Measurements from ENCODE around the gene KCNQ1.

Gene KCNQ1

DNA sequence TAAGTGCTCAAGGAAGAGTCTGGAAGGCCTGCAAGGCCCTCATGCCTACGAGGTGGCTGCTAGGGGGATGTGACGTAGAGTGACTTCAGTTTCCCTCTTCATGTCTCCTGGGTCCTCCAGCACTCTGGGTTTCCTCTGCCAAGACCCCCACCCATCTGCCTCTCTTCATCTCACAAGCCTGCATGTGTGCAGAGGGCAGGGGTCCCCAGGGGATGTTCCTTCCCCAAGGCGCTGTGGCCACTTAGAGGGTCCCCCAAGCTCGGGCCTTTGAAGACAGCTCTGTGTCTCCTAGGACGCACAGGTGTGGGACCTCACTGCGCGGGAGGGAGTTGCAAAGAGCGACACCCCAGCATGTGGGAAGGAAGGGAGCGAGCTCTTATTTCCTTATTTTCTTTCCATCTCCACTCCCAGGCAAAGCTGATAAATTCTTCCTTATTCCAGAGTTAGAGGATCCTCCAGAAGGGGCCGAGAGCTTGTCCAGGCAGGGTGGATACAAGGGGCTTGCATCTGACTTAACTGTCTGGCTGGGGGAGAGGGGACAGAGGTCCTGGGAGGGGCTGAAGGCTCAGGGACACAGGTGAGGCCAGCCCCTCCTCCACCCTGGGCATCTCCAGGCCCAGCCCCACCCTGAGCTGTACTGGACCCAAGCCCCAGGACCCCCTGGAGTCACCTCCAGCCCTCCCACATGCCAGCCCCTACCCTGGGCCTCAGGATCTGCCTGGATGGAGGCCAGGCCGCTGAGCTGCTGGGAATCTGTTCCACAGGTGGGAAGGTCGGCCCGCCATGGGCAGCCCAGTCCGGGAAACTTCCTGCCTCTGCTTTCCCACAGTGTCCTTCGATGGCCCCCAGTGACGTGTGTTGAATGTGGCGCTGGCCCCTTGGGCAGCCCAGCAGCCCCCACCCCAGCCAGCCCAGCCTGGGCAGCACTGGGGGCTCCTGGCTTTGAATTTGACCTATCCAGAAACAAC lies 314.7 kb downstream of the KCNQ1 start:
- DNase-seq (ENCODE audit: low read depth in 2 of 2, low spot score in 1 of 2) = no peak

DNA sequence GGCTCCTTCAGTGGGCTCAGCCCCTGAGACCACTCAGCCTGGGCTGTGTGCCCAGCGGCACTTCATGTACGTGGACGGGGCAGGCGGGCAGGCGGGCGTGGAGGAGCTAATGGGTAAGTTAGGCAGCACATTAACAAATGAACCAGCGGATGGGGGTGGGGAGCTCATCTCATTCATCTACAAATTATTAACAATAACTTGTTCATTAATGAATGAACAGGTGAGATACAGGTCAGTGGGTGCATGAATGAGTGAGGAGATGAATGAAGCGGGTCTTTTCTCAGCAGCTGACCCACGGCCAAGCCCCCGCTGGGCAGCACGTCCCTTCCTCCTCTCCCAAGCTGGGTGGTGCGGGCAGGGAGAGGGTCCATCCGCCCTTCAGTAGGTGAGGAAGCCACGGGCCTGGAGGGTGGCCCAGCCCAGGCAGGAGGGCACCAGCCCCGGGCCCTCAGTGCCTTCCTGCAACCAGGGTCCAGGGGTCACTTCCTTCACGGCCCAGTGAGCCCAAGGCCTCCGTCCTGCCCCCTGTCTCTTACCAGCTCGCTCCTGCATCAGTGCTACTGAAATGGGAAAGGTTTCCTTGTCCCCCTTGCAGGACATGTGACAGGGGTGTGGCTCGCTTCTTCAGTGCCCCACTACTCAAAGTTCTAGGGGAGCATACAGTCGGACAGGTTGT lies 315.5 kb downstream of the KCNQ1 start:
- no peak for DNase-seq (ENCODE audit: low read depth in 2 of 2, low spot score in 1 of 2)

DNA sequence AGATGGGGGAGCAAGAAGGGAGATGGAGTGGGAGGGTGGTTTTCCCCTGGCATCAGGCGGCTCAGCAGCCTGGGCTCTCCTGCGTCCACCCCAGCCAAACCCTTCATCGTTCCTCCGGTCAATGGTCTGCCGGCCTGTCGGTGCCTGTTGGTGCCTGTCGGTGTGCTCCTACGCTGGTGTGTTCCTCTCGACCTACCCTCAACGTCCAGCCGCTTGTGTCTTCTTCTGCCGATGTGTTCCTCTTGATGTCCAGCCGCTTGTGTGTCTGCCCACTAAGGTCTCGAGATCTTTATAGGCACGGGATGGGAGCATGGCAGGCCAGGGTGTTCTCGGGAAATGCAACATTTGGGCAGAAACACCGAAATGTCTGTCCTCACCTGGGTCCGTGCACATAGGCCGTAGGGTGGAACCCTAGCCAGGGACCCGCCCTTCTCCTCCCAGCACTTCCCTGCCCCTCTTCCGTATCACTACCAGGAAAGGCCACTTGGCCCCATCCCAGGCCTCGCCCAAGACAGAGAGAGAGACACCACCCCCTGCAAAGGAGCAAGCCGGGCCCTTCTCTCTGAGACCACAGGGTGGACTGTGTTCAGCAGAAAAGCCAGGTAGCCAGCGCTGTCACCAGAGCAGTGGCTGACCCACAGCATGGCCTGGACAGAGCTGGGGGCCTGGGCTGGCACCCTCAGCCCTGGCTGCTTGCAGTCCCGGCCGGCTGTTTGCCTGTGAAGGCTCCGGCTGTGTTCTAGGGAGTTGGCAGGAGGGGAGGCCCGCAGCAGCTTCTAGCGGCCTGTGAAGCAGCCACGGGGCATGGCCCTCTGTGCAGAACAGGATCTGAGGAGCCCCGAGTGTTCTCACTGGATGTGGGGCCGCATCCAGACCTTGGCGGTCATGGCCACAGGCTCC lies 316.6 kb downstream of the KCNQ1 start:
- no peak for DNase-seq (ENCODE audit: low read depth in 2 of 2, low spot score in 1 of 2)

DNA sequence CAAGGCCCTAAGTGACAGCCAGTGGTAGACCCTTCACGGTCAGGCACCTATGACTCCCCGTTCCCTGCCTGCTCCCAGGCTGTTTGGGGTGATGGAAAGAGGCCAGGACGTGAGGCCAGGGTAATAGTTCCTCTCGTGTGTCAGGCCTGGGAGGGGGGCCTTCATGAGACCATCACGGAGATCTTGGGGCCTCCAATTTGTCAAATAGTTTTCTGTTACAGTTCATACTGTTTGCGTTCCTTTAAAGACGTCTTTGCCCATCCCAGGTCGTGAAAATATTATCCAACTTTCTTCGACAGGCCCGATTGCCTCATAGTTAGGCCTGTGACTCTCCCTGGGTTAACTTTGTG lies 317.2 kb downstream of the KCNQ1 start:
- DNase-seq (ENCODE audit: low read depth in 2 of 2, low spot score in 1 of 2) = no peak

DNA sequence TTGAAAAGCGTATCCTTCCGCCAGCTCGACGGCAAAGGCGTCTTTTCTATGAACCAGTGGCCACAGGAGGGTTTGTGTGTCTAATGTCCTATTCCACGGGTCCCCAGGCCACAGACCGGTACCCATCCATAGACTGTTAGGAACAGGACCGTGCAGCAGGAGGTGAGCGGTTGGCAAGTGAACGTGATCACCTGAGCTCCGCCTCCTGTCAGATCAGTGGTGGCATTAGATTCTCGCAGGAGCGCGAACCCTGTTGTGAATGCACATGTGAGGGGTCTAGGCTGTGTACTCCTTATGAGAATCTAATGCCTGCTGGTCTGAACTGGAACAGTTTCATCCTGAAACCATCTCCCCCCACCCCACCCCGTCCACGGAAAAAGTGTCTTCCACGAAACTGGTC lies 317.6 kb downstream of the KCNQ1 start:
- DNase-seq (ENCODE audit: low read depth in 2 of 2, low spot score in 1 of 2) = no peak

DNA sequence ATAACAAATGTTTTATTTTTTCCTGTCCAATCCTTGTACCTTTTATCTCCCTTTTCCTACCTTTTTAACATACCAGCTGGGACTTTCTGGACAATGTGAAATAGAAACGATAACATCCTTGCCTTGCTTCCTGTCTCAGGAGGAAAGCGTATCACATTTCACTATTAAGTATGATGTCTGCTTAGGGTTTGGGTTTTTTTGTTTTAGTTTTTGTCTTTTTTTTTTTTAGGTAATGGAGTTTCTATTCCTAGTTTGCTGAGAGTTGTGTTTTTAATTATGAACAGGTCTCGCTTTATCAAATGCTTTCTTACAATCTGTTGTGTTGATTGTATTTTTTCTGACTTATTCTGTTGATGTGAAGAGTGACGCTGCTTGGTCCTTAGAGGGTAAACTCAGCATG lies 319.2 kb downstream of the KCNQ1 start:
- DNase-seq (ENCODE audit: low read depth in 2 of 2, low spot score in 1 of 2) = no peak

DNA sequence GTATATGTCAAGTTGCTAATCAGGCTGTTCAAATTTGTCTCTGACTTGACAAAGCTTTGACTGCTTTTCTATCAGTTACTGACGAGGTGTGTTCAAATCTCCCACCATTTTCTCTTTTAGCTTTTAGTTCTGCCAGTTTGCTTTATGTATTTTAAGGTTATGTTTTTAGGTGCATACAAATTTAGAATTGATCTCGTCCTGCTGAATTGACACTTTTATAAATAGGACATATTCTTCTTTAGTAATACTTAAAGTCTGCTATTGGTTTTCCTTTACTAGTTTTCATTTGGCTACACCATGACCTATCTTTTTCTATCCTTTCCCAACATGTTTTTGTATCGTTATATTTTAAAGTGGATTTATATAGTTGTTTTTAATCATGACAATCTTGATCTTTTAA lies 320.7 kb downstream of the KCNQ1 start:
- DNase-seq (ENCODE audit: low read depth in 2 of 2, low spot score in 1 of 2) = no peak

DNA sequence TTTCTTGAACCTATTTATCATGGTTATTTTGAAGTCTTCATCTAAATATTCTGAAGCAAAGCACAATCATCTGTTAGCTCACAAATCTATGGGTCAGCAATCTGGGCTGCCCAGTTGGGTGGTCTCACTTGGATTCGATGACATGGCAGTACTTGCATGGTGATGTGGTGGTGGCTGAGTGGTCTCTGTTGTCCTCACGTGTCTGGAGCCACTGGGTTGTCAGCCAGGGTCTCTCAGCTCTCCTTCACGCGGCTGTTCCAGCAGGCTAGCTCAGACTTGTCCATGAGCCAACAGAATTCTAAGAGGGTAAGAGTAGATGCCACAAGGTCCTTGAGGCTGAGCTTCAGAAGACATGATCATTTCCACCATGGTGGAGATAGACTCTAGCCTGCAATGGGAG lies 321.4 kb downstream of the KCNQ1 start:
- DNase-seq (ENCODE audit: low read depth in 2 of 2, low spot score in 1 of 2) = no peak

DNA sequence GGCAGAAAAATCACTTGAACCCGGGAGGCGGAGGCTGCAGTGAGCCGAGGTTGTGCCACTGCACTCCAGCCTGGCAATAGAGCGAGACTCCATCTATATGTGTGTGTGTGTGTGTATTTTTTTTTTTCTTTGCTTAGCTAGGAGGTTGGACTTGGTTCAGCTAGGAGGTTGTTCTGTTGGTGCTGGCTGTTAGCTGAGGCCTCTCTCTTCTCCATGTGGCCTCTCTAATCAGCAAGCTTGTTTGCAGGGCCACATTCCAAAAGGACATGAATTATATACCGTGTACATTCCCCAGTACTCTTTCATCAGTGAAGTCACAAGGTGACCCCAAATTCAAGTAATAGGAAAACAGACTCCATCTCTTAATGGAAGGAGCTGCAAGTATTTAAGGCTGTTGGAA lies 322.3 kb downstream of the KCNQ1 start:
- no peak for DNase-seq (ENCODE audit: low read depth in 2 of 2, low spot score in 1 of 2)

DNA sequence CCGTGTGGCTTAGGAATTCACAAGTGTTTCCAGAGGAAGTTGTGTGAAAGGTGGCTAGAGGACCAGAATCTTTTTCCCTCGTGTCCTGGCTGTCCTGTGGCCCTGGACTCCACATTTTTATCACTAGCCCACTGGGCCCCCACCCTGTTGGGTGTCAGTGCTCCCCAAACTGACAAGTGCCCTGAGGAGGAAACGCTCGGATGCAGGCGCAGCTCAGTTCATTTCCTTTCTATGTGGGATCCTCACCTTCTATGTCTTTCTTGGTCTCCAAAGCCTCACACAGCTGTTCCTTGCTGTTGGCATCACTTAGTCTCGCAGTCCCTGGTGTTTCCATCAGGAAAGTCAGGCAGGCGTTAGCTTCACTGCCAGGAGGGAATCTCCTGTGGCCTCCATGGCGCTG lies 323.0 kb downstream of the KCNQ1 start:
- no peak for DNase-seq (ENCODE audit: low read depth in 2 of 2, low spot score in 1 of 2)

DNA sequence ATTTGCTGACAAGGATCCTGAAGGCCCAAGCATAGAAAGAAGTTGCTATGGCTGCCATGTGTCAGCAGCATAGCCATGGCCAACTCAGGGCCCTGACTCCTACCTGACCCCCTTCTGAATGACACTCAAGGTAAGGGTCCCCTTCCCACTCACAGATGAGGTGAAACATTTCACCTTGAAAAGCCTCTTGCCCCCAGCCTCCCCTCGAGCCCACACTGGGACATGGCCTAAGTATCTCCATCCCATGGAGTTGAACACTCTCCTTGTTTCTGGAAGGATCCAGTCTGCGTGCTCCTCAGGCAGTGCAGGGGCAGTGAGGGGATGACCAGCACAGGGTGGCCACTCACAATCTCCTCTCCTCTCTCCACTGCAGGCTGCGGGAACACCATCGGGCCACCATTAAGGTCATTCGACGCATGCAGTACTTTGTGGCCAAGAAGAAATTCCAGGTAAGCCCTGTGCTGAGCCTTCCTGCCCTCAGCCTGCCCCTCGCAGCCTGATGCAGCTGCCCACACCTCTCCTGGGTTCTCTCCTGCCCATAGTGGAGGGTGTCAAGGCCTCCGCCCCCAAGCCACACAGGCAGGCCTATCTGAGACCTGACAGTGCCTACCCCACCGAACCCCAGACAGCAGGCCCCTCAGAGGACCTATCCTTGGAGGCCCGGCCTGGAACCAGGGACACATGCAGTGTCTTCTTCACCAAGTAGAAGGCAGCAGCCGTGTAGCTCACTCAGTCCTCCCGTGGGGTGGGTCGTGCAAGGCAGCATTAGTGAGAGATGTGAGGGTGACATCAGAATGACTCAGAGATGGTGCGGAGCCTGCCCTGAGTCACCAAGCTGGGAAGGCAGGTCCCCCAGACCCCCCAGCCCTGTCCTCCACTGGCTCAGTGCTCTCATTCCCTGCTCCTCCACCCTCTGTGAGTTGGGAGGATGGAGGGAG lies 323.9 kb downstream of the KCNQ1 start:
- DNase-seq (ENCODE audit: low read depth in 2 of 2, low spot score in 1 of 2) = no peak

DNA sequence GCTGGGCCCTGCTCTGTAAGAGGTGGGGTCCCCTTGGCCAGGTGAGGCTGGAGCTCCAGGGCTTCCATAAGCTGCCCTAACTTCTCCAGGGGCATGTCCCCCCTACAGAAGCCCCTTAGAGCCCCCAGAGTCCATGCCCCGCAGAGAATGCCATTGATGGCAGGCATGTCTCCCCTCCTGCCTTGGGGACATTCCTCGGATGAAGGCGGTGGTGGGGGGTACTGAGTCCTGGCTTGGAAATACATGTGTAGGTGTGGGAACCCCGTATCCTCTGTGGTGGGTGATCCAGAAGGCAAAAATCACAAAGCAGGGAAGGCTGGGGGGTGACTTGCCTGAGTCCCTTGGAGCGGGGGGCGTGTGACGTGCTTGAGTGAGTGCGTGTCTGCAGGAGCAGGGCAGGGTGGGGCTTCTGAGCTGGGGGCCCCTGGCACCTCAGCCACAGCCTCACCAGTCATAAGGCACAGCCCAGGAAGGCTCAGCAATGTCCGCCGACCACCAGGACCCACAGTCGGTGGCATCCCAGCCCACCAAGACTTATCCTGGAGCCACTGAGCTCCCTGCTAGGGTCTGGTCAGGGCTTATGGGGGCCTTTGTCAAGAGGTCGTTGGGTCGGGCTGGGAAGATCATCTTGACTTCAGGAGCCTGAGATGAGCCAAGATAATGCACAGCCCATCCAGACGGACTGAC lies 324.7 kb downstream of the KCNQ1 start:
- no peak for DNase-seq (ENCODE audit: low read depth in 2 of 2, low spot score in 1 of 2)

DNA sequence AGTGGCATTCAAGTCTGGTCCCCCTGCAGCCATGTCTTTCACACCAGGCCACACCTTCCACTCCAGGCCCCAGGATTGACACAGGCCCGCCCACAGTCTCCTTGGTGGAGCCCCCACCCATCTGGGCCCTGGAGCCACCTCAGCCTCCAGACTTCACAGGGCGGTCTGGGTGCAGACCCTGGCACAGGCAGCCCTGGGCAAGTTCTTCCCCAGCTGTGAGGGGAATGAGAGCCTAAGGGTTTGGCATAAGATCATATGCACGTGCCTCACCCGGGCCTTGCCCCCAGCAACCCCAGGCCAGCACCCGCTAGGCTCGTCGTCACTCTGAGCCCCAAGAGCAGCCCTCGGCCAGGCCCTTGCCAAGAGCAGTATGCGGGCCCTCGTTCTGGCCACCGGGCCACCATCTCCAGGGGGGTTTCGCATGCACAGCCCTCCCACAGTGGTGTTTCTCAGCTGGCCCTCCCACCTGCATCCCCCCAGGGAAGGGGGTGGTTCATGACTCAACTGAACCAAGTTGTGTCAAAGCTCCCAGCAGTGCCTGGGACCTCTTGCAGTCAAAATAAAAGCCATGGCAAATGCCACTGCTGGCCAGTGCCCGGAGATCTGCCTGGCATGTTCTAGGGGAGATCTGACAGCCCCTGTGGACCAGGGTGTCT lies 325.4 kb downstream of the KCNQ1 start:
- no peak for DNase-seq (ENCODE audit: low read depth in 2 of 2, low spot score in 1 of 2)

DNA sequence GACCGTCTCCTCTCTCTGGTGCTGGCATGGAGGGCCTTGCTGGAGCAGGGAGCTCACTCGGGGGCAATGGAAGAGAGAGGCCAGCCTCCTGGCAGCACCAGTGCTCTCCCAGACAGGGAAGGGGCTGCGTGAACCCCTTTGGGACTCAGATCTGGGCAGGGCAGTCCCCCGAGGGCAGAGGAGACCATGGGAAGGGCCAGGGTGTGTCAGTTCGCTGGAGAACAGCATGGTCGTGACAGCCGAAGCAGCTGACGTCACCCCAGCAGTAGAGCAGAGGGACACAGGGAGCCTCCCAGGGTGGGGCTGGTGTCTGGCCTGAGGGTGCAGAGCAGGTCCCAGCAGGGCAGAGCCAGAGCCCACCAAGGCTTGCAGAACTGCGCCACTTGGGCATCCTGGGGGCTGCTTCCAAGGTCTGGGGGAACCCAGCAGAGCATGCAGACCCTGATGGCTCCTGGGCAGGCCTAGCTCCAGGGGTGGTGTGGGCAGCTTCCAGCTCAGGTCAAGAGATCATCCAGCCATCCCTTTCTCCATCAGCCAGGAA lies 326.0 kb downstream of the KCNQ1 start:
- DNase-seq (ENCODE audit: low read depth in 2 of 2, low spot score in 1 of 2) = no peak

DNA sequence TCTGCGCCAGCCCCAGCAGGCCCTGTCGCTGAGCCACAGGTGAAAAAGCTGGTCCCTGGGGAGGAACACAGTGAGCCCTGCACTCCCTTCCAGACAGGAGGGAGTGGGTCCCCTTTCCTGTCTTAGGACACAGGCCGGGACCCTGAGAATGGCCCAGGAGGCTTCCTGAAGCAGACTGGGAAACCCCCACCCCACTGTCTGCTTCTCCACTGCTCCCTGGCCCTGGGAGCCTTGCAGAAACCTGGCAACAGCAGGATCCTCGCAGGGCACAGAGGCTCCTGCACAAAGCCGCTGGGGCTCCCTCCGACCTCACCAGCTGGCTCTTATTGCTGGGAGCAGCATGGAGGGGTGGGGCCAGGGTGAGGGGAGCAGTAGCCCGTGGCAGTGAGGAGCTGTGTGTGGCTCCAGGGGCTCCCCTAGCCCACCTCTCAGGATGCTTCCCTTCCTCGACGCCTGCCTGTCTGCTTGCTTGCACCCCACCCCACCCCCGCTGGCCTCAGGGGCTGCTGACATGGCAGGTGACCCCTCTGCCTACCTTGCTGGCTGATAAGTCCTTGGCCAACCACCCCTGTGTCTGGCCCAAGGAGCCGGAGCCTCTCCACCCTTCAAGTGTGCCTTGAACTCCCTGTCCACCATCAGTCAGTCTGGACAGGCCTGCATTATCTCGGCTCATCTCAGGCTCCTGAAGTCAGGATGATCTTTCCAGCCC lies 327.1 kb downstream of the KCNQ1 start:
- no peak for DNase-seq (ENCODE audit: low read depth in 2 of 2, low spot score in 1 of 2)

DNA sequence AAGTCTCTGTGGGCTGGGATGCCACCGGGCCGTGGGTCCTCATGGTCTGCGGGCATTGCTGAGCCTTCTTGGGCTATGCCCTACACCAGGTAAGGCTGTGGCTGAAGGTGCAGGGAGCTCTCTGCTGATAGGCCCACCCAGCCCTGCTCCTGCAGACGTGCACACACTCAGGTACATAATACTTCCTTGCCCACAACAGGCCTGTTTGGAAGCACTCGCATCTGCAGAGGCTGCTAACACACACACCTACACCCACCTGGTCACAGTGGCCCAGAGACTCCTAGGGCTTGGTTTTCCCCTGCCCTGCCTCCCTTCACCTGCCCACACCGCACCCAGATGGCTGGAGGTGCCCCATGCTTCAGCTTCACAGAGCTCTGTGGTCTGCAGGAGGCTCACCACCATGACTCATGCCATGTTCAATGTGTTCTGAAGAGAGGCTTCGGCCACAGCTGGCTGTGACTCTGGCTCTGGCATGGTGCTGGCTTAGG lies 327.8 kb downstream of the KCNQ1 start:
- no peak for DNase-seq (ENCODE audit: low read depth in 2 of 2, low spot score in 1 of 2)

DNA sequence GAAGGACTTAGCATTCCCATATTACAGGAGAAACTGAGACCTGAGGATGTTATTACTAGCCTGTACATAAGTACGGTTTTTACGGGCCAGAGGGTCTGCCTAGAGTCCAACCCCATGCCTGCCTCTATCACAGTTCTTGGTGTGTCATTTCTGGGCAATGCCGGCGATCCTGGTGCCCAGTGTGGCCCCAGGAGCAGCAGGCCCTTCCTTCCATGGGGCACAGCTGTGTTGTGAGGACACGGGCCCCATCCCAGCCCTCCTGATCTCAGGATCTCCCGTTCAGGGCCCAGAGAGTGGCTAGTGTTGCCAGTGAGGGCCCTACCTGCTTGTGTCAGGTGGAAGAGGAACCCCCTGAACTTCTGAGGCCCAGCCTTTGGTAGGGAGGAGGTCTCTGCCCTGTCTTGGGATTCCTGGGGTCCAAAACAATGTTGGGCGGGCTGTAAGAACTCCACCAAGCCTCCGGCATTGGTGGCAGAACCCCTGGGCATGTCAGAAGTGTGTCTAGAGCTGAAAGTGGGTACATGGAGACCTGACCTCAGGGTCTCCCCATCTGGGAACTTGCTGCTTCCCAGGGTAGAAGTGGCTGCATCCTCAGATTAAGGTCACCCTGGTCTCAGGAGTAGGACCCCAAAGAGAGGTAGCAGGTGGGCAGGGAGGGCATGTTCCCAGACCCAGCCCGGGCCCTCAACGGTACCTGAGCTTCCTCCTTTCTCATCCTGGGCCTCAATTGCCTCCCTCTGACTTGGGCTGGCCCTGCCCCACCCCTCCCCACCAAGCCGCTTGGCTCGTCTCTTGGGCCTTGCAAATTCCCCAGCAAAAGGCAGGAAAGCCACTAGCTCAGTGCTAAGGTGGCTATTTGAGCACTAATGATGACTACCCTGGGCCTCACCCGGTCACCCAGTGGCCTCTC lies 329.6 kb downstream of the KCNQ1 start:
- DNase-seq (ENCODE audit: low read depth in 2 of 2, low spot score in 1 of 2) = no peak

Measured in stimulated activated CD8-positive, alpha-beta memory T cell treated with anti-CD3 and anti-CD28 coated beads, Interleukin-4, amount 100 ng/mL, for 4 hours (primary cell).